ENCODE measurements around the gene CPSF3. TPM values are rescaled to one million over a fixed set of nuclear protein-coding genes. Genes with fewer than 3 reads are reported as not detected.

CPSF3 gene
- total RNA-seq, 1 experiment from 2014 or later = 68.5 TPM

DNA sequence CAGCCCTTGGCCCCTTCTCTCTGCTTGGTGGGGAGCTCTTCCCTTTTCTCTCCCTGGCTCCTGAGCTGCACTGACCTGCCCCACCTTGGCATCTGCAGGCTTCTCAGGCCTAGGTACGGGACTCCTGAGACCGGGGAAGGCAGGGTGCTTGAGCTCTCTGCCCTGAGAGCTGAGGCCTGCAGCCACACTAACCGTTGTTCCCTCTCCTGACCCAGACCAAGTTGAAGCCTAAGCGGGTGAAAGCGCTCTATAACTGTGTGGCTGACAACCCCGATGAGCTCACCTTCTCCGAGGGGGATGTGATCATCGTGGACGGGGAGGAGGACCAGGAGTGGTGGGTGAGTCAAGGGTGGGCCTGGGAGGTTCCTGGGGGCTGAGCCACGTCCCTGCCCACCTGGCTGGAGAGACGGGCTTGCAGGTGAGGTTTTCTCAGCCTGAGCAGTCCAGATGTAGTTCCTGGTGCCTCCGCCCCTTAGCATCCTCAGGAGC lies 22.4 kb upstream of the CPSF3 start:
- Histone ChIP-seq H4K20me1 (ENCODE audit: insufficient read depth) (no peaks in the 10 kb centered on the region), H2AFZ (ENCODE audit: low read depth, low read length, poor library complexity, severe bottlenecking) (no peak overlapping the region), H3K4me1 (ENCODE audit: control insufficient read depth in 1 of 2, insufficient read depth in 2 of 2, low read length in 2 of 2) (no peaks in the 10 kb centered on the region), H3K36me3 (ENCODE audit: control insufficient read depth in 1 of 2, insufficient read depth in 2 of 2, low read length in 2 of 2) (no peaks in the 10 kb centered on the region), H3K9ac (ENCODE audit: low read length) (no peak overlapping the region), H3K79me2 (ENCODE audit: insufficient read depth, low read length) (no peaks in the 10 kb centered on the region), H3K9me3 (ENCODE audit: control insufficient read depth in 1 of 2, insufficient read depth in 1 of 2, low read depth in 1 of 2, low read length in 2 of 2) (no peaks in the 10 kb centered on the region), H3K9me2 (ENCODE audit: insufficient read depth) (no peaks in the 10 kb centered on the region), H3K4me3 (replicated peaks in 1 of 2; ENCODE audit: low read depth in 1 of 2, low read length in 2 of 2) (no peak overlapping the region), H3K4me2 (ENCODE audit: low read length) (no peak overlapping the region), H3K27me3 (ENCODE audit: insufficient read depth, low read length) (no peaks in the 10 kb centered on the region), H3K27ac (ENCODE audit: low read depth, low read length) (no peak overlapping the region)
- DNase-seq (ENCODE audit: low read depth, low spot score) (no peak), ATAC-seq (no peak)
- intact Hi-C loops (cut with micrococcal nuclease) = no loop called here
- TF ChIP-seq SIN3A (IDR thresholded peaks at IDR 0.05; ENCODE audit: low read depth) (no peak), POLR2AphosphoS5 (IDR thresholded peaks at IDR 0.05; ENCODE audit: low read depth, low read length) (no peak), FOSL1 (IDR thresholded peaks at IDR 0.05; ENCODE audit: low read depth) (no peak), CEBPB (IDR thresholded peaks at IDR 0.05; ENCODE audit: low read depth) (no peak), EZH2 (IDR thresholded peaks at IDR 0.05) (no peak), TCF7L2 (IDR thresholded peaks at IDR 0.05; ENCODE audit: borderline replicate concordance, extremely low read depth, insufficient read depth, insufficient read length) (no peak), CBX3 (IDR thresholded peaks at IDR 0.05; ENCODE audit: low read depth) (no peak), JUND (IDR thresholded peaks at IDR 0.05) (no peak), SP1 (IDR thresholded peaks at IDR 0.05; ENCODE audit: low read depth) (no peak), ZFX (IDR thresholded peaks at IDR 0.05) (no peak), RAD21 (IDR thresholded peaks at IDR 0.05; ENCODE audit: low read depth) (no peak), ZNF274 (IDR thresholded peaks at IDR 0.05; ENCODE audit: low read depth, low read length) (no peak)
- TF ChIP-seq, protein P1, sequence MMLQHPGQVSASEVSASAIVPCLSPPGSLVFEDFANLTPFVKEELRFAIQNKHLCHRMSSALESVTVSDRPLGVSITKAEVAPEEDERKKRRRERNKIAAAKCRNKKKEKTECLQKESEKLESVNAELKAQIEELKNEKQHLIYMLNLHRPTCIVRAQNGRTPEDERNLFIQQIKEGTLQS (IDR thresholded peaks at IDR 0.05) = no peak
- ChIA-PET POLR2A (interaction anchor here (1.1 kb wide), 1 partner anchor 15 kb away, joined by 3 read pairs; no protein-coding TSS in a partner anchor), RAD21 (ENCODE audit: low non-redundant PET in 1 of 2, low total read pairs in 2 of 2, uncharacterized antibody in 2 of 2, unreplicated experiment in 2 of 2) (no interaction called here), CTCF (no interaction called here)
- no TSS peak for BruUV-seq (replicated peaks)

All from HCT116 (cell line).